ENCODE results near the gene MPP2. TPM values are rescaled to one million over a fixed set of nuclear protein-coding genes. Genes with fewer than 3 reads are reported as not detected.

MPP2 gene
- total RNA-seq, 6 donors from 2014 or later, result 0.20 to 2.0 (median 0.74) TPM; not detected in 1

DNA sequence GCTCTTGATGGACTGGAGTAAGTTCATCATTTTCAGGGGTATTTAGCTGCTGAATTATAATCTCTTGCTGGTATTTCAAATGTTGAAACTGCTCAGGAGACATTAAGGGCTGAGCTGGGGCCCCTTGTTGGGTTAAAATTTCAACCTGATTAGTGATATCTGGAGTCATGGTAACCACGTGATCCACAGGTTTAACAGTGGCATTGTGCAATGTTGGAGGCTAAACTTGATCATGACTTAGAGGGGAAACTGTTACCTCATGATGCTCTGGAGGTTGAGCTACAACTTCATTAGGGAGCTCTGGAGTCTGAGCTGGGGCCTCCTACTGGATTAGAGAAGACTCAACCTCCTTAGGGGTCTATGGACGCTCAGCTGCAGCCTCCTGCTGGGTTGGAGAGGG is 17.2 kb upstream of the MPP2 start:
- ATAC-seq (ENCODE audit: low FRiP score in 2 of 2), result no peak
- peaks cover 0 to 9% (median 5%) of the 10 kb centered on the region in 4 donors for H3K27me3 ChIP-seq
- peaks cover 7 to 10% (median 10%) of the 10 kb centered on the region in 4 donors for H3K4me1 ChIP-seq
- no peaks in the 10 kb centered on the region for H3K9me3 ChIP-seq
- no peak for TF ChIP-seq EP300 (IDR thresholded peaks at IDR 0.05)
- TF ChIP-seq POLR2AphosphoS5 (IDR thresholded peaks at IDR 0.05), result no peak
- TF ChIP-seq, protein P1, sequence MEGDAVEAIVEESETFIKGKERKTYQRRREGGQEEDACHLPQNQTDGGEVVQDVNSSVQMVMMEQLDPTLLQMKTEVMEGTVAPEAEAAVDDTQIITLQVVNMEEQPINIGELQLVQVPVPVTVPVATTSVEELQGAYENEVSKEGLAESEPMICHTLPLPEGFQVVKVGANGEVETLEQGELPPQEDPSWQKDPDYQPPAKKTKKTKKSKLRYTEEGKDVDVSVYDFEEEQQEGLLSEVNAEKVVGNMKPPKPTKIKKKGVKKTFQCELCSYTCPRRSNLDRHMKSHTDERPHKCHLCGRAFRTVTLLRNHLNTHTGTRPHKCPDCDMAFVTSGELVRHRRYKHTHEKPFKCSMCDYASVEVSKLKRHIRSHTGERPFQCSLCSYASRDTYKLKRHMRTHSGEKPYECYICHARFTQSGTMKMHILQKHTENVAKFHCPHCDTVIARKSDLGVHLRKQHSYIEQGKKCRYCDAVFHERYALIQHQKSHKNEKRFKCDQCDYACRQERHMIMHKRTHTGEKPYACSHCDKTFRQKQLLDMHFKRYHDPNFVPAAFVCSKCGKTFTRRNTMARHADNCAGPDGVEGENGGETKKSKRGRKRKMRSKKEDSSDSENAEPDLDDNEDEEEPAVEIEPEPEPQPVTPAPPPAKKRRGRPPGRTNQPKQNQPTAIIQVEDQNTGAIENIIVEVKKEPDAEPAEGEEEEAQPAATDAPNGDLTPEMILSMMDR (IDR thresholded peaks at IDR 0.05), result no peak
- no peak for TF ChIP-seq POLR2A (IDR thresholded peaks at IDR 0.05)
- 71 to 79% methylated on average over 1 to 2 of the region's 2 CpGs for WGBS, 2 donors
- H3K36me3 ChIP-seq, result no peaks in the 10 kb centered on the region
- H3K27ac ChIP-seq, result no peak overlapping the region
- DNase-seq, result no peak
- H3K4me3 ChIP-seq, result no peak overlapping the region

DNA sequence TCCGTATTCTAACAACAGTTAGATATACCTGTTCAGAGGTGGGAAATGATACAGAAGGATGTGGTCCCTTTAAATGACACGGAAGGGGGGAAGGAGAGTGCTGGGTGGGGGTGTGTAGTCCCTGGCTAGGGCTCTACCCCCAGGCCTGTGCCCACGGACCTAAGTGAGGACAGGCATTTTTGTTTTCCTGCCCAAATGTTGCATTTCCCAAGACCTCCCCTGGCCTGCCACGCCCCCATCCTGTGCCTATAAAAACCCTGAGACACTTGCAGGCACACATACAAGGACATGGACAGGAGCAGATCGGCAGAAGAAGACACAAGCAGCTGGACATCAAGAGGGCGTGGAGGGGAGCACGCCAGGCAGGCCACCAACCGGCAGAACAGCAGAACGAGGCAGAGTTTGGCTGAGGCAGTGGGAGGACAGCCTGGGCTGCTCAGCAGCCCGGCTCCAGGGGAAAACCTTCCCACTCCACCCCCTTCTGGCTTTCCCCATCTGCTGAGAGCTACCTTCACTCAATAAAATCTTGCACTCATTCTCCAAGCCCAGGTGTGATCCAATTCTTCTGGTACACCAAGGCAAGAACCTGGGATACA is 13.3 kb upstream of the MPP2 start:
- Histone ChIP-seq H3K27ac (no peak overlapping the region), H3K9me3 (no peaks in the 10 kb centered on the region), H3K4me3 (no peak overlapping the region), H3K36me3 (no peaks in the 10 kb centered on the region), H3K4me1 (peaks cover 0 to 13% (median 7%) of the 10 kb centered on the region in 4 donors), H3K27me3 (no peaks in the 10 kb centered on the region)
- 81 to 82% methylated on average over 10 of the region's 10 CpGs for WGBS, 2 donors
- no peak for DNase-seq
- no peak for TF ChIP-seq EP300 (IDR thresholded peaks at IDR 0.05)
- TF ChIP-seq POLR2AphosphoS5 (IDR thresholded peaks at IDR 0.05), result no peak
- TF ChIP-seq, protein P1 (IDR thresholded peaks at IDR 0.05), result no peak
- TF ChIP-seq POLR2A (IDR thresholded peaks at IDR 0.05), result no peak
- no peak for ATAC-seq (ENCODE audit: low FRiP score in 2 of 2)

DNA sequence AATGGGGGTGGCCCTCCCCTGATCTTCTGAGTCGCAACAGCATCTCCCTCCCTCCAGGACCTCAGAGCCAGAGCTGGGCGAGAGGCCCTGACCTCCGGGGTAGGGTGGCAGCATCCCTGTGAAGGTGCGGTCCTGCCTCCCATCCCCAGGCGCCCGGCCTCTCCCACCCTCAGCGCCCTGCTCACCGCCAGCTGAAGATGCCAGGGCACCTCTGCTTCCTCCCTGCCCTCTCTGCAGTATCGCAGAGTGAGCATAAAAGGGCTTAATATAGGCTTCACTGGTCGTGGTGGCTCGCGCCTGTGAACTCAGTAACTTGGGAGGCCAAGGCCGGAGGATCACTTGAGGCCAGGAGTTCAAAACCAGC is 10.7 kb upstream of the MPP2 start:
- Histone ChIP-seq H3K36me3 (no peaks in the 10 kb centered on the region), H3K4me3 (peak overlapping the region in 3 of 4 donors; percentile 32 to 48 (median 46)), H3K27me3 (no peaks in the 10 kb centered on the region), H3K4me1 (peaks cover 0 to 13% (median 7%) of the 10 kb centered on the region in 4 donors), H3K9me3 (no peaks in the 10 kb centered on the region), H3K27ac (no peak overlapping the region)
- DNase-seq (peak in 1 of 2 donors; percentile 66), ATAC-seq (ENCODE audit: low FRiP score in 2 of 2) (no peak)
- WGBS, 2 donors, result 52 to 77% methylated on average over 11 to 13 of the region's 13 CpGs
- no peak for TF ChIP-seq EP300 (IDR thresholded peaks at IDR 0.05)
- TF ChIP-seq, protein P1 (IDR thresholded peaks at IDR 0.05), result no peak
- no peak for TF ChIP-seq POLR2AphosphoS5 (IDR thresholded peaks at IDR 0.05)
- no peak for TF ChIP-seq POLR2A (IDR thresholded peaks at IDR 0.05)

DNA sequence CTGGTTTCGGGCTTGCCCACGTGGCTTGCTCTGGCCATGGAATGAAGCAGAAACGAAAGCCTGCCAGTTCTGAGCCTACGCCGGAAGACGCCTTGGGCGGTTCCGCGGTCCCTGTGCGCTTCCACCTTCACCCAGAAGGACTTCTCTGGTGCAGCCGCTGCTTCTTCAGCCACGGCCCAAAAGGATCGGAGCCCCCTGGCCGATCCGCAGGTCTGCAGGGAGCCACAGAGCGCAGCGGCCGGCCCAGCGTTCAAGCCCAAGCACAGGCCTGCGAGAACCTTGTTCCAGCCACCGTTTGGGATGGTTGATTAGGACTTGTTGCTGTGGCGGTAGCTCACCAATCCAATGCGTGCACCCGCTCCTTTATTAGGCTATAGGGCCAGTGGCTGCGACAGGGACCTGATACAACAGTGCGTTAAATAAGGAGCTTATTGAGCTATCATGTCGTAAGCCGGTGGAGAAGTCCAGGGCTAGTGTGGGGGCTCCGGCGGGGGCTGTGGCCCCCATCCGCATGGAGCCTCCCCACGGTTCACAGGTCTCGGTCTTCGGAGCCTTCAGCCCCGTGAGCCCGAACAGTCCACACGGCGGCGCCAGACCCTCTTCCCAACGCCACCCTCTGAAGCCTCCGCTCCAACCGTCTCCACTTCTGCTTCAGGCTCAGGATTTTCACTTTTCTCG is 10.2 kb upstream of the MPP2 start:
- Histone ChIP-seq H3K27me3 (no peaks in the 10 kb centered on the region), H3K4me3 (peak overlapping the region in 3 of 4 donors; percentile 32 to 48 (median 46)), H3K9me3 (no peaks in the 10 kb centered on the region), H3K4me1 (peaks cover 0 to 13% (median 7%) of the 10 kb centered on the region in 4 donors), H3K36me3 (no peaks in the 10 kb centered on the region), H3K27ac (no peak overlapping the region)
- peak in 1 of 2 donors; percentile 82 for ATAC-seq (ENCODE audit: low FRiP score in 2 of 2)
- 16 to 19% methylated on average over 20 to 38 of the region's 43 CpGs for WGBS, 2 donors
- peak; percentile 35 to 88 for DNase-seq
- TF ChIP-seq, protein P1 (IDR thresholded peaks at IDR 0.05), result peak in 3 of 6 experiments; percentile 43 to 47 (median 45)
- TF ChIP-seq POLR2A (IDR thresholded peaks at IDR 0.05) (no peak), POLR2AphosphoS5 (IDR thresholded peaks at IDR 0.05) (no peak)
